GM12873 (cell line): ENCODE results near the gene DIP2B.
A peak's percentile ranks its signal among the peaks of the same experiment; 100 is the strongest.

ENCODE experiments used
- TF ChIP-seq, protein P1 (sequence below): IDR thresholded peaks from 2 replicates; pipeline ENCODE4 v1.5.1; 2012; ENCODE audit warnings: low read depth, mild to moderate bottlenecking, moderate library complexity, low read length, control low read depth; ENCODE audit not compliant: insufficient read depth; ENCODE audit errors: missing control alignments

Gene DIP2B

GRCh38 chr12:50725011-50725942 is 220.5 kb downstream of the DIP2B start:
- TF ChIP-seq, protein P1, sequence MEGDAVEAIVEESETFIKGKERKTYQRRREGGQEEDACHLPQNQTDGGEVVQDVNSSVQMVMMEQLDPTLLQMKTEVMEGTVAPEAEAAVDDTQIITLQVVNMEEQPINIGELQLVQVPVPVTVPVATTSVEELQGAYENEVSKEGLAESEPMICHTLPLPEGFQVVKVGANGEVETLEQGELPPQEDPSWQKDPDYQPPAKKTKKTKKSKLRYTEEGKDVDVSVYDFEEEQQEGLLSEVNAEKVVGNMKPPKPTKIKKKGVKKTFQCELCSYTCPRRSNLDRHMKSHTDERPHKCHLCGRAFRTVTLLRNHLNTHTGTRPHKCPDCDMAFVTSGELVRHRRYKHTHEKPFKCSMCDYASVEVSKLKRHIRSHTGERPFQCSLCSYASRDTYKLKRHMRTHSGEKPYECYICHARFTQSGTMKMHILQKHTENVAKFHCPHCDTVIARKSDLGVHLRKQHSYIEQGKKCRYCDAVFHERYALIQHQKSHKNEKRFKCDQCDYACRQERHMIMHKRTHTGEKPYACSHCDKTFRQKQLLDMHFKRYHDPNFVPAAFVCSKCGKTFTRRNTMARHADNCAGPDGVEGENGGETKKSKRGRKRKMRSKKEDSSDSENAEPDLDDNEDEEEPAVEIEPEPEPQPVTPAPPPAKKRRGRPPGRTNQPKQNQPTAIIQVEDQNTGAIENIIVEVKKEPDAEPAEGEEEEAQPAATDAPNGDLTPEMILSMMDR: no peak

GRCh38 chr12:50727466-50727865 is 222.7 kb downstream of the DIP2B start:
- TF ChIP-seq, protein P1: no peak

- TF ChIP-seq, protein P1: no peak
These were observed 223.6 kb downstream of the DIP2B start for GRCh38 chr12:50728417-50728816.

DNA sequence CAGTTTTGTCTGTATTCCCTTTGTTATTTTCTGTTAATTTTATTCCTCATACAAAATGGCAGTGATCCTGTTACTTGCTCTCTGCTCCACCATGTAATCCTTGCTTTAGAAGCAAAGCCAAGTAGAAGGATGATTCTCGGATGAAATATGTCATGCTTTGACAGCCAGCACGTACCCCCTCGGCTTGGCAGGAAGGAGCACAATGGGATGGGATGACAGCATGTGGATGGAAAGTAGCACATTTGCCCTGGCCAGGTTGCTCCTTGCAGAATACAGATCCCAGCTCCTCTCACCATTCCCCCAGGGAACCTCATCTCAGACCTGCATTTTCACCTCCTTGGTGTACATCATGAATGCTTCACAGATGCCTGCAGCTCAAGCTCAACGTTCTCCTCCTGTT is 224.1 kb downstream of the DIP2B start:
- TF ChIP-seq, protein P1: no peak

GRCh38 chr12:50732591-50732990 is 227.8 kb downstream of the DIP2B start:
- TF ChIP-seq, protein P1: no peak

DNA sequence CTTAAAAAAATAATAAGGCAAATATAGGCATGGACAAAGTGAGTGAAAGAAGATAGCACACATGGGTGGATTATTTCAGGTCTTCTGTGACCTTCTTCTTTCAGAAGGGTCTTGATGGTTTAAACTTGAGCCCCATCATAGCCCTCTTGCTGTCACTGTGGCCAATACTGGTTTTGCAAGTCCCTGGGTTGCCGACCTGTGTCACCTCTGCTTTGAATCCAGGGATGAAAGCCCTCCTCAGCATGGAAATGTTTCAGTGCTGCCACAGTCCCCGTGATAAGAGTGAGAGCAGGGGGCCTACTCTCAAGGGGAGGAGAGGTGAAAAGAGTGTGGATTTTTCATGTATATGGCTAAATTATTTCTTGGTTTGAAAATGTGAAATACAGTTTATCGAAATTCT is 228.9 kb downstream of the DIP2B start:
- TF ChIP-seq, protein P1: no peak

DNA sequence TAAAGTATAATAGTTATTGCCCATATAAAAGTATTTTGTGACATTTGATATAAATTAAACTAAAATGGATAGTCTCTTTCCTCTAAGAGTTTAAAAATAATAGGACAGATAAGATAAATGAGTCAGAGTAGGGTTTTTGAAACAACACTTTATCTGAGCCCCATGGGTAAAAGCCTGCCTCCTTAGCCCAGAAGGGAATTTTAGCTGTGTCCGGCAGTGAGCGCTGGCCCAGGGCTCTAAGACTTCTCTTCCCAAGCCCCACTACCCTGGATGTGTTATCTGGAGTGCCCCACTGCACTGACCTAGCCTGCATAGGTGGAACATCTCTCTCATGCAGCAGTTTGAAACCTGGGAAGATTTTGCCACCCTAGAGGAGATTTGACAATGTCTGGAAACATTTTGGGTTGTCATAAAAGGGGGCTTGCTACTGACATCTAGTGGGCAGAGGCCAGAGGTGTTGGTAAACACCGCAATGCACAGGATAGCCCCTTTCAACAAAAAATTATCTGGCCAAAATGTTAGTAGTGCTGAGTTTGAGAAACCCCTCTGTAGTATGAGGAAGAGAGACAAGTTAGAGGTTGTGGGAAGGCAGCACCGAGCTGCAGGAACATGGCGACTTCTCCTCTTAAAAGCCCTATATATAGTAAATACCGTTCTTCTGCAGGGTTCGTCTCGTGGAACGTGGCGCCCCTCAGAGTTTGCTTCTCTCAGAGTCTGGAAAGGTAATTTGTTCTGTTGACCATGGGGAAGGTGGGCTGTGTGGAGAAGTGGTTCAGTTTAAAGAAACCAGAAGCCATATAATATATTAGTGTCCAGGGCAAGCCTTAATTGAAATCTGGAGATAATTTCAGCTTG is 229.9 kb downstream of the DIP2B start:
- TF ChIP-seq, protein P1: peak; percentile 76
